Measurements from ENCODE around the gene LAYN.
A peak's percentile ranks its signal among the peaks of the same experiment; 100 is the strongest.

LAYN gene

DNA sequence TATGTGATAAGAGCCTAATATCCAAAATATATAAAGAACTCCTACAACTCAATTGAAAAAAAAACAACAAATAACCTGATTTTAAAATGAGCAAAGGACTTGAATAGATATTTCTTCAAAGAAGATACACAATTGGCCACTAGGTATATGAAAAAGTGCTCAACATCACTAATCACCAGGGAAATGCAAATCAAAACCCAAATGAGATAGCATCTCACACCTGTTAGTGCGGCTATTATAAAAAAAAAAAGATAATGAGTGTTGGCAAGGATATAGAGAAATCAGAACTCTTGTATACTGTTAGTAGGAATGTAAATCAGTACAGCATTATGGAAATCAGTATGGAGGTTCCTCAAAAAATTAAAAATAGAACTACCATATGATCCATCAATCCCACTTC is 55.8 kb downstream of the LAYN start:
- no peak for DNase-seq (ENCODE audit: low spot score)

- DNase-seq (ENCODE audit: low spot score), result no peak
Measured at GRCh38 chr11:111598148-111598547, 57.6 kb downstream of the LAYN start.

DNA sequence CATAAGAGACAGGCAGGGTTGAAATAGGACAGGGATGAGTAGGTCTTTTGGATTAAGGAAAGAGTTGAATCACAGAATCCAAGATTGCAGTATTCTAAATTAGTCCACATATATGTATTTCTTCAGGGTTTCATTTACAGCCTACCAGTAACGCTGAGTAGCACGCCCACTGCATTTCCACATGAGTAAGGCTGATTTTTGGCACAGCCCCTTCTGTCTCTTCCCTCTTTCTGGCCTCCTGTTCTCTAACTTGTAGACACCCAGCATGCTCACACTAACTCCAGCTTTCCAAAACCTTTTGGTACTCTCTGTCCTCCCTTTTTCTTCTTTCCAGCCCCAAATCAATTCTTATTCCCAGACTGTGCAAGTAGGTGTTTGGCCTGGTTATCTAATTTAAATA is 58.0 kb downstream of the LAYN start:
- no peak for DNase-seq (ENCODE audit: low spot score)

- DNase-seq (ENCODE audit: low spot score), result no peak
Measured at GRCh38 chr11:111601636-111601978, 61.1 kb downstream of the LAYN start.

DNA sequence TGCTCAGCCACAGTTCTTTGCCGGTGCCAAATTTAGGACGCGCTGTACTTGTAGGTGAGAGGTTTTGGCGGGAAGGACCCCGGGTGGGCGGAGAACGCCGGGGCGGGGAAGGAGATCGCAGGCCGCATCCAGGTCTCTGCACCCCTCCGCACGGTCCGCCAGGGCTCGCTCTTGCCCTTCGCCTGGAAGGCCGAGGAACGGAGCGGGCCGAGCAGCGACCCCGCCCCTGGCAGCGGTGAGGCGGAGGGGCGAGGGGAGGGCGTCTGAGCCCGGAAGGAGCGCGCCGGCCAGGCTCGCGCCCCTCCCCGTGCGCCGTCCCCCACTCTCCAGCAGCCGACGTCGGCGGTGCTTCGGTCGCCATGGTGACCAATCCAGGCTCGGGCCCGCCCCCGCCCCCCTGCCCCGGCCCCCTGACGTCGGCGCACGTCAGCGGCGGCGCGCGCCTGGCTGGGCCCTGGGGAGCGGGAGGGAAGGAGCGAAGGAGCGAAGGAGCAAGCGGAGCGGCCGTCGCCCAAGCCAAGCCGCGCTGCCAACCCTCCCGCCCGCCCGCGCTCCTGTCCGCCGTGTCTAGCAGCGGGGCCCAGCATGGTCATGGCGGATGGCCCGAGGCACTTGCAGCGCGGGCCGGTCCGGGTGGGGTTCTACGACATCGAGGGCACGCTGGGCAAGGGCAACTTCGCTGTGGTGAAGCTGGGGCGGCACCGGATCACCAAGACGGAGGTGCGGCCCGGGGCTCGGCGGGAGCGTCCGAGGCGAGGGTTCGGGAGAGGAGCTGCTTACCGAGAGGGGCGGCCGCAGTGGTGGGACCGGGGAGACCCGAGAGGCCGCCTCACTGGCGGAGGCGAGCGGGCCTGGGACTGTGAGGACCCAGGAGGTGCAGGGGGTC is 61.7 kb downstream of the LAYN start, which contains the start of gene SIK2:
TSS of gene SIK2 (plus strand) at position 471 of the 886 bp plus-strand sequence. CDS start at position 586, 115 bp downstream.
- peak; percentile 93 for DNase-seq (ENCODE audit: low spot score)

DNA sequence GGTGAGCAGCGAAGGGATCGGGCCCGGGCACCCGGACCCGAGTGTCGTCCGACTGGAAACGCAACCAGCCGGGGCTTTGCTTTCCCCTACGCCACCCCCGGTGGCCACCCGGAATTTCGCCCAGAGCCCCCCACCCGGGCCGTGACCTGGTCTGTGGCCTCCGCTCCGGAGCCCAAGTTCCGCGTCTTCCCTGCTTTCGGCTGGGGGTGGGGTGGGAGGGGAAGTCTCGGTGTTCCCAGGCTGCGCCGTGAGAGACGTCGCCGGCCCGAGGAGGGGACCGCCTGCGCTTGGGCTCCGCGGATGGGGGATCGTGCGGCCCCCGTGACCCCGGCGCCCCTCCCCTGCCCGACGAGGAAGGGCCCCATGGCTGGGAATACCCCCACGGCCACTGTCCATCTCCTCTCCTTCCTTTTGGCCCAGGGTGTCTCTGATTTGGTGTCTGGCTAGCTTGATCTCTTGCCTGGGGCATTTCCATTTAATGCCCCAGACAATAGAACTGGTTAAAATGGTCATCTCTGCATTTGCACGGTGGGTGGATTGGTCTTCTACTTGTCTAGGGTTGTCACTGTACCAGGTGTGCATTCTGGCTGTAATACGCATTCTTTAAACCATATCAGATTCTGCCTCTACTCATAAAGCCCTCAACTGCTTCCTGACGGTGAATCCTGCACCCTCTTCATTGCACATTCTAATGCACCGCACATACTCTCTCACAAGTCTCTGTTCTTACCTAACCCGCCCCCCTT is 62.5 kb downstream of the LAYN start:
- DNase-seq (ENCODE audit: low spot score), result no peak

DNA sequence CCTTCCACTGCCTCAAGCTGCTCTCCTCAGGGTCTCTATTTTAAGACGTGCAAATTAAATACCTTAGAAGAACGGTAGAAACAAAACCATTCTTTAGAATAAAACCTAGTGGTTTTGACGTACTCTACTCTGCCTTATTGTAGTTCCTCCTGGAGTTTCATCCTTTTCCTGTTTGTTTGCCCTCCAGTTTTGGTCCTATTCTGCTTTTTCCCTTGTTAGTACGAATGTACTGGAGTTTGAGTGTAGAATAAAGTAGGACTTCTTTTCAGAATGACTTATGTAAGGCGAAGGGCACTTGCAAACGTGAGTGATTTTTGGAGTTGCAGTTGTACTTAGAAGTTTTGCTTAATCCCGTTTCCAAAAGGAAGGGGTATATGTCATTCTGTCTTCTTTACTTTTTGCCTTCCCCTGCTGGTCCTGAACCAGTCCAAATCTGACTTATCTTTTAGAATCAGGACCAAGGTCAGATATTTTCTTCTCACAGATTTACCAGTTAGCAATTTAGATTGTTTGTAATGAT is 63.2 kb downstream of the LAYN start:
- DNase-seq (ENCODE audit: low spot score), result no peak

- DNase-seq (ENCODE audit: low spot score), result peak; percentile 42
Measured at GRCh38 chr11:111604392-111605009, 64.0 kb downstream of the LAYN start.

DNA sequence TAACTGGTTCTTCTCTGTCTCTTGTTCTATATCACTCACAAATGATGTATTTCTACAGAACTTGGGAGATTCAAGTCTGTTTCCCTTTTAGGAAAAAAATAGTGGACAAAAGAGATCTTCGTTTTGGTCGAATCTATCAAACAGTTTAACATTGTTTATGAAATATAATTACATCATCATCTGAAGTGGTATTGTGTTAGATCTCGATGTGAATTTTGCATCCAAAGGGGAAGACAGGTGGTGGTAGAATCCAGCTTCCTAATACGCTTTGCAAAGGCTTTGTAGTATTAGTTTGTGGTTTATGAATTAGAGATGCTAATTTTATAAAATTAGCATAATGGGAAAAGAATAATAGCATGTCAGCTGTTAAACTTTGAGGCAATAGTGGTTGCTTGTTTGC is 65.2 kb downstream of the LAYN start:
- no peak for DNase-seq (ENCODE audit: low spot score)

- DNase-seq (ENCODE audit: low spot score), result no peak
Measured at GRCh38 chr11:111606986-111607385, 66.5 kb downstream of the LAYN start.

GRCh38 chr11:111607751-111608150 is 67.2 kb downstream of the LAYN start:
- DNase-seq (ENCODE audit: low spot score), result no peak
